Fibroblast of mammary gland (primary cell): ENCODE results near the gene GET4.

Experiments used
- DNase-seq: peaks from one replicate; pipeline ENCODE4 v3.0.0-alpha.2; 2010; ENCODE audit warnings: low read depth
- H3K4me3 ChIP-seq: 2 replicates; pipeline ENCODE4 v1.5.1; 2011; ENCODE audit warnings: low read depth, mild to moderate bottlenecking, low read length, moderate library complexity; ENCODE audit not compliant: control insufficient read depth
- CTCF ChIP-seq: conservative IDR thresholded peaks from 2 replicates; pipeline ENCODE4 v1.5.1; 2011; ENCODE audit warnings: low read depth, low read length, inconsistent platforms; ENCODE audit not compliant: control insufficient read depth, insufficient read depth

Gene GET4

GRCh38 chr7:931871-932650 lies 55.7 kb downstream of the GET4 start:
- no peak for DNase-seq
- H3K4me3 ChIP-seq: no peak overlapping the region
- TF ChIP-seq CTCF: no peak

GRCh38 chr7:932651-932975 lies 56.3 kb downstream of the GET4 start:
- TF ChIP-seq CTCF: no peak
- no peak overlapping the region for H3K4me3 ChIP-seq
- no peak for DNase-seq

GRCh38 chr7:934469-935163 lies 58.3 kb downstream of the GET4 start:
- H3K4me3 ChIP-seq: no peak overlapping the region
- no peak for TF ChIP-seq CTCF
- DNase-seq: no peak

GRCh38 chr7:935164-935873 lies 59.0 kb downstream of the GET4 start:
- H3K4me3 ChIP-seq: no peak overlapping the region
- no peak for TF ChIP-seq CTCF
- no peak for DNase-seq

GRCh38 chr7:935874-936385 lies 59.6 kb downstream of the GET4 start:
- no peak for TF ChIP-seq CTCF
- H3K4me3 ChIP-seq: no peak overlapping the region
- no peak for DNase-seq

- TF ChIP-seq CTCF: no peak
- no peak overlapping the region for H3K4me3 ChIP-seq
- peak; percentile 36 for DNase-seq
These were observed 60.2 kb downstream of the GET4 start for GRCh38 chr7:936386-937054.
